KOPT-K1 (cell line): ENCODE data around the gene ATP8B2.

Experiments
- H3K27ac ChIP-seq: fragments of 200-600 bp; sonication (generic); 2 replicates; pipeline ENCODE4 v1.5.1; 2016; ENCODE audit warnings: antibody characterized with exemption, mild to moderate bottlenecking, low read depth, low read length; ENCODE audit not compliant: poor library complexity, severe bottlenecking
- H3K36me3 ChIP-seq: fragments of 200-600 bp; sonication (generic); 2 replicates; pipeline ENCODE4 v1.5.1; 2017; ENCODE audit warnings: antibody characterized with exemption, mild to moderate bottlenecking, low read length, moderate library complexity; ENCODE audit not compliant: insufficient read depth
- H3K9me3 ChIP-seq: fragments of 200-600 bp; sonication (generic); 2 replicates; pipeline ENCODE4 v1.5.1; 2017; ENCODE audit warnings: antibody characterized with exemption, low read length, mild to moderate bottlenecking; ENCODE audit not compliant: insufficient read depth, poor library complexity, severe bottlenecking

Gene ATP8B2

GRCh38 chr1:154384650-154385489 is 59.5 kb downstream of the ATP8B2 start:
- Histone ChIP-seq H3K36me3 (no peaks in the 10 kb centered on the region), H3K9me3 (no peaks in the 10 kb centered on the region), H3K27ac (no peak overlapping the region)

- Histone ChIP-seq H3K9me3 (no peaks in the 10 kb centered on the region), H3K27ac (peak overlapping the region; percentile 51), H3K36me3 (no peaks in the 10 kb centered on the region)
Observed at GRCh38 chr1:154386643-154387352, 61.5 kb downstream of the ATP8B2 start.

- H3K36me3 ChIP-seq, result no peaks in the 10 kb centered on the region
- H3K27ac ChIP-seq, result no peak overlapping the region
- no peaks in the 10 kb centered on the region for H3K9me3 ChIP-seq
Observed at GRCh38 chr1:154391086-154391770, 65.9 kb downstream of the ATP8B2 start.

GRCh38 chr1:154398141-154398540 is 72.8 kb downstream of the ATP8B2 start:
- Histone ChIP-seq H3K36me3 (no peaks in the 10 kb centered on the region), H3K27ac (no peak overlapping the region), H3K9me3 (no peaks in the 10 kb centered on the region)

GRCh38 chr1:154398678-154399077 is 73.4 kb downstream of the ATP8B2 start:
- Histone ChIP-seq H3K36me3 (no peaks in the 10 kb centered on the region), H3K27ac (no peak overlapping the region), H3K9me3 (no peaks in the 10 kb centered on the region)

GRCh38 chr1:154400381-154400801 is 75.1 kb downstream of the ATP8B2 start:
- Histone ChIP-seq H3K27ac (no peak overlapping the region), H3K36me3 (no peaks in the 10 kb centered on the region), H3K9me3 (no peaks in the 10 kb centered on the region)
